B cell (primary cell): ENCODE results near the gene PCMTD2. TPM values are rescaled to one million over a fixed set of nuclear protein-coding genes. Genes with fewer than 3 reads are reported as not detected.

Experiments
- ATAC-seq: fragments of 200-7000 bp; cut with Tn5 transposase; one replicate; pipeline ENCODE4 v1.10.0; 2021; ENCODE audit warnings: low read depth, mild to moderate bottlenecking, moderate number of reproducible peaks, moderate library complexity
- CTCF ChIA-PET: fragments of 350-600 bp; sonication (Branson Sonifier 250); formaldehyde crosslinking; loops from one replicate; lab custom pipeline; 2021; ENCODE audit warnings: antibody characterized with exemption, inconsistent platforms; lab: Charles Lee
- POLR2A ChIA-PET: fragments of 350-600 bp; sonication (Branson Sonifier 250); formaldehyde crosslinking; loops from one replicate; lab custom pipeline; 2021; ENCODE audit warnings: antibody characterized with exemption; lab: Charles Lee
- DNase-seq: peaks from one replicate; pipeline ENCODE4 v3.0.0; 2013
- H2AFZ ChIP-seq: 2 replicates; pipeline ENCODE4 v1.6.1; 2012; ENCODE audit warnings: mild to moderate bottlenecking, low read depth, low read length; ENCODE audit not compliant: insufficient read depth, poor library complexity, severe bottlenecking
- H3K27ac ChIP-seq, 2 donors: 1 replicate in 1 of 2; 2 replicates in 1 of 2; pipeline ENCODE4 v1.5.1; 2012 to 2013; ENCODE audit warnings: low read length in 2 of 2, mild to moderate bottlenecking in 2 of 2, moderate library complexity in 1 of 2
- H3K27me3 ChIP-seq, 4 experiments: fragments of 200-600 bp in 1 of 4; sonication (generic) in 1 of 4; replicated peaks in 1 of 4; 1 replicate in 2 of 4; 2 replicates in 2 of 4; pipeline versions ENCODE4 v1.6.1 to v1.7.0; 2013 to 2016; ENCODE audit warnings: low read length in 3 of 4, mild to moderate bottlenecking in 2 of 4, mixed read lengths in 1 of 4, moderate library complexity in 1 of 4; ENCODE audit not compliant: insufficient read depth in 4 of 4, control insufficient read depth in 3 of 4; ENCODE audit errors: control extremely low read depth in 1 of 4
- H3K36me3 ChIP-seq, 2 experiments: replicated peaks in 1 of 2; 1 replicate in 1 of 2; 2 replicates in 1 of 2; pipeline versions ENCODE4 v1.6.1 to v1.7.1; 2013; ENCODE audit warnings: low read length in 1 of 2; ENCODE audit not compliant: insufficient read depth in 2 of 2, control insufficient read depth in 1 of 2; ENCODE audit errors: control extremely low read depth in 1 of 2, extremely low read depth in 1 of 2
- H3K4me1 ChIP-seq, 2 donors: fragments of 200-600 bp in 1 of 2; sonication (generic) in 1 of 2; 1 replicate in 1 of 2; 2 replicates in 1 of 2; pipeline versions ENCODE4 v1.5.1 to v1.6.1; 2013 to 2017; ENCODE audit warnings: low read length in 2 of 2; ENCODE audit not compliant: control insufficient read depth in 2 of 2, insufficient read depth in 2 of 2
- H3K4me2 ChIP-seq: replicated peaks from 2 replicates; pipeline ENCODE3; 2012; ENCODE audit warnings: mild to moderate bottlenecking, low read depth, low read length; ENCODE audit not compliant: poor library complexity, severe bottlenecking
- H3K4me3 ChIP-seq, 5 experiments: fragments of 200-600 bp in 1 of 5; sonication (generic) in 1 of 5; 1 replicate in 3 of 5; 2 replicates in 2 of 5; pipeline versions ENCODE4 v1.5.1 to v1.7.0; 2011 to 2016; ENCODE audit warnings: low read length in 4 of 5, mild to moderate bottlenecking in 4 of 5, low read depth in 2 of 5, control low read depth in 1 of 5, moderate library complexity in 1 of 5; ENCODE audit not compliant: insufficient read depth in 1 of 5; ENCODE audit errors: control extremely low read depth in 1 of 5, extremely low read depth in 1 of 5
- H3K79me2 ChIP-seq: fragments of 200-600 bp; sonication (generic); one replicate; pipeline ENCODE4 v1.6.0; 2016; ENCODE audit warnings: low read length; ENCODE audit not compliant: control insufficient read depth, insufficient read depth
- H3K9ac ChIP-seq: fragments of 200-600 bp; sonication (generic); 2 replicates; pipeline ENCODE4 v1.6.1; 2017; ENCODE audit warnings: mild to moderate bottlenecking, low read length, moderate library complexity
- H3K9me3 ChIP-seq, 3 donors: one replicate each; pipeline versions ENCODE4 v1.6.1 to v1.7.1; 2013; ENCODE audit warnings: low read length in 2 of 3; ENCODE audit not compliant: control insufficient read depth in 2 of 3, insufficient read depth in 1 of 3; ENCODE audit errors: control extremely low read depth in 1 of 3
- H4K20me1 ChIP-seq: 2 replicates; pipeline ENCODE4 v1.6.0; 2012; ENCODE audit warnings: mild to moderate bottlenecking, low read length; ENCODE audit not compliant: insufficient read depth, control insufficient read depth, poor library complexity, severe bottlenecking
- H3K27ac Mint-ChIP-seq: one replicate; pipeline ENCODE4 v1.8.0; 2021; ENCODE audit warnings: mixed read lengths
- H3K27me3 Mint-ChIP-seq: one replicate; pipeline ENCODE4 v1.8.0; 2021; ENCODE audit warnings: mixed read lengths
- H3K4me1 Mint-ChIP-seq: one replicate; pipeline ENCODE4 v1.8.0; 2021; ENCODE audit warnings: mixed read lengths
- H3K4me3 Mint-ChIP-seq: one replicate; pipeline ENCODE4 v1.8.0; 2021; ENCODE audit warnings: mixed read lengths
- H3K9me3 Mint-ChIP-seq: one replicate; pipeline ENCODE4 v1.8.0; 2022; ENCODE audit warnings: mixed read lengths; ENCODE audit not compliant: insufficient read depth
- CTCF ChIP-seq: fragments of 200-600 bp; IDR thresholded peaks from one replicate; pipeline ENCODE4 v1.8.0; 2022; ENCODE audit warnings: antibody characterized with exemption, mild to moderate bottlenecking
- EZH2 ChIP-seq: IDR thresholded peaks from 2 replicates; pipeline ENCODE4 v1.6.1; 2012; ENCODE audit warnings: borderline replicate concordance, low read depth, mild to moderate bottlenecking, moderate library complexity, low read length; ENCODE audit not compliant: insufficient read depth, poor library complexity, severe bottlenecking
- WGBS: methylation state at CpG from one replicate; pipeline ENCODE4 v1.1.5; 2013; ENCODE audit warnings: missing lambda C conversion rate; ENCODE audit not compliant: insufficient coverage; 5-methylcytosine and 5-hydroxymethylcytosine counted together
- intact Hi-C: fragments of 100-400 bp; cut with micrococcal nuclease; formaldehyde crosslinking; loops from one replicate; pipeline ENCODE4 v1.10.0; 2022
- polyA plus RNA-seq: library from polyadenylated mRNA; depleted of rRNA; stranded (reverse); fragments of >200 nt; gene quantifications from 2 replicates; pipeline ENCODE4 v1.2.3, GENCODE V29; 2012
- total RNA-seq, 2 donors: library from RNA; stranded (reverse); fragments of 120-200 nt in 1 of 2; gene quantifications; 1 replicate in 1 of 2; 2 replicates in 1 of 2; pipeline versions ENCODE4 v1.2.3 to v1.2.4, GENCODE V29; 2013 to 2022

Gene PCMTD2
- total and polyA plus RNA-seq, 2 donors (not counting 1 experiment from before 2014, with no cell fraction given), result 39.8 to 131 TPM

- WGBS, result 93% methylated on average over 3 of the region's 5 CpGs
- H2AFZ ChIP-seq, result no peak overlapping the region
Observed at GRCh38 chr20:64254156-64254555, 1.4 kb upstream of the PCMTD2 start.

More at GRCh38 chr20:64254156-64254555, 1.4 kb upstream of the PCMTD2 start:
- H3K9me3 ChIP-seq, result no peaks in the 10 kb centered on the region
- H3K4me3 ChIP-seq, result no peak overlapping the region
- peaks cover 0 to 4% (median 2%) of the 10 kb centered on the region in 4 experiments for H3K27me3 ChIP-seq
- CTCF ChIA-PET, result no interaction called here
- peaks cover 52% of the 10 kb centered on the region for H3K4me1 Mint-ChIP-seq
- peak overlapping the region; percentile 95 for H3K4me3 Mint-ChIP-seq
- POLR2A ChIA-PET, result no interaction called here
- H3K9ac ChIP-seq, result no peak overlapping the region
- no peak overlapping the region for H3K27ac ChIP-seq
- peaks cover 4% of the 10 kb centered on the region for H4K20me1 ChIP-seq
- peaks cover 11% of the 10 kb centered on the region for H3K27me3 Mint-ChIP-seq
- peak overlapping the region; percentile 73 for H3K27ac Mint-ChIP-seq
- no peaks in the 10 kb centered on the region for H3K36me3 ChIP-seq
- no peak overlapping the region for H3K4me2 ChIP-seq
- H3K9me3 Mint-ChIP-seq, result no peaks in the 10 kb centered on the region
- peaks cover 25 to 30% of the 10 kb centered on the region in 2 donors for H3K4me1 ChIP-seq
- DNase-seq (no peak), ATAC-seq (no peak)
- peaks cover 34% of the 10 kb centered on the region for H3K79me2 ChIP-seq
- intact Hi-C loops, result no loop called here
- TF ChIP-seq CTCF (no peak), EZH2 (no peak)
